ENCODE data around the gene PLSCR1.

Gene PLSCR1

GRCh38 chr3:146561463-146561862, 17.1 kb upstream of the PLSCR1 start:
- in situ Hi-C loops (cut with HindIII; ENCODE audit: low sequenced_read_pairs) = no loop called here
- TF ChIP-seq, protein P1, sequence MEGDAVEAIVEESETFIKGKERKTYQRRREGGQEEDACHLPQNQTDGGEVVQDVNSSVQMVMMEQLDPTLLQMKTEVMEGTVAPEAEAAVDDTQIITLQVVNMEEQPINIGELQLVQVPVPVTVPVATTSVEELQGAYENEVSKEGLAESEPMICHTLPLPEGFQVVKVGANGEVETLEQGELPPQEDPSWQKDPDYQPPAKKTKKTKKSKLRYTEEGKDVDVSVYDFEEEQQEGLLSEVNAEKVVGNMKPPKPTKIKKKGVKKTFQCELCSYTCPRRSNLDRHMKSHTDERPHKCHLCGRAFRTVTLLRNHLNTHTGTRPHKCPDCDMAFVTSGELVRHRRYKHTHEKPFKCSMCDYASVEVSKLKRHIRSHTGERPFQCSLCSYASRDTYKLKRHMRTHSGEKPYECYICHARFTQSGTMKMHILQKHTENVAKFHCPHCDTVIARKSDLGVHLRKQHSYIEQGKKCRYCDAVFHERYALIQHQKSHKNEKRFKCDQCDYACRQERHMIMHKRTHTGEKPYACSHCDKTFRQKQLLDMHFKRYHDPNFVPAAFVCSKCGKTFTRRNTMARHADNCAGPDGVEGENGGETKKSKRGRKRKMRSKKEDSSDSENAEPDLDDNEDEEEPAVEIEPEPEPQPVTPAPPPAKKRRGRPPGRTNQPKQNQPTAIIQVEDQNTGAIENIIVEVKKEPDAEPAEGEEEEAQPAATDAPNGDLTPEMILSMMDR (IDR thresholded peaks at IDR 0.05; ENCODE audit: low read depth, low read length) = no peak
- H3K4me3 ChIP-seq (ENCODE audit: low read depth, low read length) = no peak overlapping the region
- DNase-seq (ENCODE audit: low read depth, low spot score) = no peak

- in situ Hi-C loops (cut with HindIII; ENCODE audit: low sequenced_read_pairs) = no loop called here
- TF ChIP-seq, protein P1 (IDR thresholded peaks at IDR 0.05; ENCODE audit: low read depth, low read length) = no peak
- no peak for DNase-seq (ENCODE audit: low read depth, low spot score)
- H3K4me3 ChIP-seq (ENCODE audit: low read depth, low read length) = no peak overlapping the region
Observed at GRCh38 chr3:146560678-146561077, 16.3 kb upstream of the PLSCR1 start.

- TF ChIP-seq, protein P1 (IDR thresholded peaks at IDR 0.05; ENCODE audit: low read depth, low read length) = no peak
- H3K4me3 ChIP-seq (ENCODE audit: low read depth, low read length) = no peak overlapping the region
- in situ Hi-C loops (cut with HindIII; ENCODE audit: low sequenced_read_pairs) = no loop called here
- no peak for DNase-seq (ENCODE audit: low read depth, low spot score)
Observed at GRCh38 chr3:146559388-146559787, 15.0 kb upstream of the PLSCR1 start.

GRCh38 chr3:146558781-146559180, 14.4 kb upstream of the PLSCR1 start:
- no peak for DNase-seq (ENCODE audit: low read depth, low spot score)
- in situ Hi-C loops (cut with HindIII; ENCODE audit: low sequenced_read_pairs) = no loop called here
- TF ChIP-seq, protein P1 (IDR thresholded peaks at IDR 0.05; ENCODE audit: low read depth, low read length) = no peak
- no peak overlapping the region for H3K4me3 ChIP-seq (ENCODE audit: low read depth, low read length)

DNA sequence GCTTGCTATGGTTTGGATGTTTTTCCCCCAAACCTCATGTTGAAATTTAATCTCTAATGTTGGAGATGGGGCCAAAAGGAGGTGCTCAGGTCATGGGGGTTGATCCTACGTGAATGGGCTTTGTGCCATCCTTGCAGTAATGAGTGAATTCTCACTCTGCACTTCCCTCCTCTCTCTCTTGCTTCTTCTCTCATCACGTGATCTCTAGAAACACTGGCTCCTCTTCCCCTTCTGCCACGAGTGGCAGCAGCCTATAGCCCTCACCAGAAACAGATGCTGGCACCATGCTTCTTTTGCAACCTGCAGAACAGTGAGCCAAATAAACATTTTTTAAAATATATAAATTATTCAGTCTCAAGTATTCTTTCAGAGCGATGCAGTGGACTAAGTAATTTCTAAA, 13.3 kb upstream of the PLSCR1 start:
- in situ Hi-C loops (cut with HindIII; ENCODE audit: low sequenced_read_pairs) = no loop called here
- TF ChIP-seq, protein P1 (IDR thresholded peaks at IDR 0.05; ENCODE audit: low read depth, low read length) = no peak
- DNase-seq (ENCODE audit: low read depth, low spot score) = no peak

GRCh38 chr3:146555311-146555710, 10.9 kb upstream of the PLSCR1 start:
- in situ Hi-C loops (cut with HindIII; ENCODE audit: low sequenced_read_pairs) = no loop called here
- H3K4me3 ChIP-seq (ENCODE audit: low read depth, low read length) = no peak overlapping the region
- no peak for DNase-seq (ENCODE audit: low read depth, low spot score)
- TF ChIP-seq, protein P1 (IDR thresholded peaks at IDR 0.05; ENCODE audit: low read depth, low read length) = no peak

More for the DNA sequence above, 13.3 kb upstream of the PLSCR1 start:
- H3K4me3 ChIP-seq (ENCODE audit: low read depth, low read length) = no peak overlapping the region
